Measurements from ENCODE around the gene TMEM61.

TMEM61 gene

DNA sequence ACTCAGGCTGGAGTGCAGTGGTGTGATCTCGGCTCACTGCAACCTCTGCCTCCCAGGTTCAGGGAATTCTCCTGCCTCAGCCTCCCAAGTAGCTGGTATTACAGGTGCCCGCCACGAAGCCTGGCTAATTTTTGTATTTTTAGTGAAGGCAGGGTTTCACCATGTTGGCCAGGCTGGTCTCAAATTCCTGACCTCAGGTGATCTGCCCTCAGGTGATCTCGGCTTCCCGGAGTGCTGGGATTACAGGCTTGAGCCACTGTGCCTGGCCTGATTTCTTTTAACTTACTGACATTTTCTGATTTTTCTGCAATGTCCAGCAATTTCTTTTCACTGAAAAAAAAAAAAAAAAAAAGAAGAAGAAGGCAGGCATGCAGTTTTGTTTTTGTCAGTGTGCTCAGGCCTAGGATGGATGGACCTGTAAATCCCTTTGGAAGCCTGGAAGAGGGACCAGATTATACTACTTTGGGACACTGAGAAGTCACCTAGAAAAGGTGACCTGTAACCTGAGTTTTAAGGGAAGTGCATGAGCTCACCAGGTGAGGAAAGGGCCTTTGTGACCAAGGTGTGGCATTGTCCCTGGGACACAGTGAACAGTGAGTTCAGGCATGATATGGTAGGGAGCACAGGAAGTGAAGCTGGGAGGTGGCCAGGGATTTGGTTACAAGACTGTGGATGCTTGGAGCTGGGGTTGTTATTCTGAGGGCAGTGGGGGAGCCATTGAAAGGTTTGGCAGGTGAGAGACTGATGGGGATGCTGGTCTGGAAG, 2.7 kb upstream of the TMEM61 start:
- DNase-seq (ENCODE audit: low read depth) = no peak
- TF ChIP-seq, protein P1, sequence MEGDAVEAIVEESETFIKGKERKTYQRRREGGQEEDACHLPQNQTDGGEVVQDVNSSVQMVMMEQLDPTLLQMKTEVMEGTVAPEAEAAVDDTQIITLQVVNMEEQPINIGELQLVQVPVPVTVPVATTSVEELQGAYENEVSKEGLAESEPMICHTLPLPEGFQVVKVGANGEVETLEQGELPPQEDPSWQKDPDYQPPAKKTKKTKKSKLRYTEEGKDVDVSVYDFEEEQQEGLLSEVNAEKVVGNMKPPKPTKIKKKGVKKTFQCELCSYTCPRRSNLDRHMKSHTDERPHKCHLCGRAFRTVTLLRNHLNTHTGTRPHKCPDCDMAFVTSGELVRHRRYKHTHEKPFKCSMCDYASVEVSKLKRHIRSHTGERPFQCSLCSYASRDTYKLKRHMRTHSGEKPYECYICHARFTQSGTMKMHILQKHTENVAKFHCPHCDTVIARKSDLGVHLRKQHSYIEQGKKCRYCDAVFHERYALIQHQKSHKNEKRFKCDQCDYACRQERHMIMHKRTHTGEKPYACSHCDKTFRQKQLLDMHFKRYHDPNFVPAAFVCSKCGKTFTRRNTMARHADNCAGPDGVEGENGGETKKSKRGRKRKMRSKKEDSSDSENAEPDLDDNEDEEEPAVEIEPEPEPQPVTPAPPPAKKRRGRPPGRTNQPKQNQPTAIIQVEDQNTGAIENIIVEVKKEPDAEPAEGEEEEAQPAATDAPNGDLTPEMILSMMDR (conservative IDR thresholded peaks at IDR 0.05; ENCODE audit: control insufficient read depth, insufficient read depth, low read depth, low read length) = no peak
- no peak overlapping the region for H3K4me3 ChIP-seq (ENCODE audit: control insufficient read depth, low read depth, low read length)

DNA sequence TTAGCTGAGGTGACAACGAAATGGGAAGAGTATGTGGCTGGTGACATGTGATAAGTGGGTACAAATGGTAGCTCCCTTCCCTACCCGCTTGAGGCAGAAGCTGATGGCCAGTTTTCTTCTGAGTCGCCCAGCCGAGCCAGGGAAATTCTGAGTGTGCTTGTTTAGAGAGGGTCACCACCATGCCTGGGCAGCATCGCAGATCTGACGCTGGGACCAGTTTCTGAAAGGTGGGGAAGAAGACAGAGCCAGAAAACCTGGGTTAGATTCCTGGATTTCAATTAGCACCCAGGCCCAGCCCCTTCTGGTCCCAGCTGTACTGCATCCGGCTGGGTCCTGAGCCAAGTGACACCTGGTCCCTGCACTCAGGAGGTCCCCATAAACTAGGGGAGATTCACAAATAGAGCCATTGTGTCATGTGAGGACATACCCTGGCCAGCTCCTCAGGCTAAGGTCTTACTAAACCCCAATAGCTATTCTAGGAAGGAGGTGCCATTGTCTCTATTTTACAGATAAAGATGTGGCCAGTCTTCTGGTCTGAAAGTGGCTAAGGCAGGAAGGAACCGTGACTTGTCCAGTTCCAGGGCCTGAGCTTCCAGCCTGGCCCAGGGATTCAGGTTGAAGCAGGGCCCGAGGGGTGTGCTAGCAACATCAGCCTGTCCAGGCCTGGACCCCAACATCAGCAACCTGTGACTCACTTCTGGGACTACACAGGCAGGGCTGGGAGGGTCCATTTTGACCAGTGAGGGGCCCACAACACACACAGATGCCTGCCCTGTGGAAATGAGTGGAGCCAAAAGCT, 1.7 kb upstream of the TMEM61 start:
- TF ChIP-seq, protein P1 (conservative IDR thresholded peaks at IDR 0.05; ENCODE audit: control insufficient read depth, insufficient read depth, low read depth, low read length) = no peak
- no peak overlapping the region for H3K4me3 ChIP-seq (ENCODE audit: control insufficient read depth, low read depth, low read length)
- no peak for DNase-seq (ENCODE audit: low read depth)

DNA sequence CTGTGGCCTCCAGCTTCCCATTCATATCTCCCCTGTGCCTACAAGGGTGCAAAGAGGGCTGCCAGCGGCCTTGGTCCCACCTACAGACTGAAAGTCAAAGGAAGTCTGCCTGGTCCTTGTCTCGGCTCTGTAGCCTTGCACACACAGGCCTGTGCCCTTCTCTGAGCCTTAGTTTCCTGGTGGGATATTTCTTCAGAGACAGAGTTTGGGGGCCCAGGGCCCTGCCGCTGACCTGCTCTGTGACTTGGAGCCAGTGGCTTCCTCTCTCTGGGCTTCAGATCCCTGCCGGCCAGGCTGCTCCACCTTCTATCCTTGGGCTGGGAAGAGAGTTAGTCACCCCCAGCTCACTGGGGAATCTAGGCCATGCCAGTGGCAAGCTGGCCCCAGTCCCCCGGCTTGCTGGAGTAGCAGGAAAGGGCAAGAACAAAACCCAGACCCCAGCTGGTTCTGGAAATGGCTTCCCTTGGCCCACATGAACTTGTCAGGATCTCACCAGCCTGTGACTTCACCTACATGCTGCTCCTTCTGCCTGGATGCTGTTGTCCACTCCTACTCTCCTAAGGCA, 1.0 kb upstream of the TMEM61 start:
- TF ChIP-seq, protein P1 (conservative IDR thresholded peaks at IDR 0.05; ENCODE audit: control insufficient read depth, insufficient read depth, low read depth, low read length) = no peak
- DNase-seq (ENCODE audit: low read depth) = no peak

DNA sequence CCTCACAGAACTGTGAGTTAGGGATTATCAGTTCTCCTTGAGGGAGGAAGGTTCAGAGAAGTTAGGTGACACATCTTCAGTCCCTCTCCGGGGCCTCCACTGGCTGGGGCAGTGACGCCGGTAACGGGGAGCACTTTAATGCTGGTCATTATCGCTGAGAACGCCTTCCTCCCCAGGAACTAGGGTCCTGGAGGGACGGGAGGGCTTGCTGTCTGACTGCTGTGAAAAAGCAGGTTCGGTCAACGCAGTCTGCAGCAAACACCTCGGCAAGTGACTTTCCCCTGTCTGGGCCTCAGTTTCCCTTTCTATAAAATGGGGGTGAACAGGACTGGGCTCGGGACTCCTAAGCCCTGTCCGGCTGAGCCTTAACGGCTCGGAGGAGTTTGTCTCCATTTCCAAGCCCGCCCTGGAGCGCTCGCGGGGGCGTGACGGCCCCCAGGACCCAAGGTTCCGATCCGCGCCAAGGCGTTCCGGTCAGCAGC, 341 bp upstream of the TMEM61 start:
- no peak overlapping the region for H3K4me3 ChIP-seq (ENCODE audit: control insufficient read depth, low read depth, low read length)
- TF ChIP-seq, protein P1 (conservative IDR thresholded peaks at IDR 0.05; ENCODE audit: control insufficient read depth, insufficient read depth, low read depth, low read length) = no peak
- DNase-seq (ENCODE audit: low read depth) = no peak

More for the DNA sequence above, 1.0 kb upstream of the TMEM61 start:
- H3K4me3 ChIP-seq (ENCODE audit: control insufficient read depth, low read depth, low read length) = no peak overlapping the region

DNA sequence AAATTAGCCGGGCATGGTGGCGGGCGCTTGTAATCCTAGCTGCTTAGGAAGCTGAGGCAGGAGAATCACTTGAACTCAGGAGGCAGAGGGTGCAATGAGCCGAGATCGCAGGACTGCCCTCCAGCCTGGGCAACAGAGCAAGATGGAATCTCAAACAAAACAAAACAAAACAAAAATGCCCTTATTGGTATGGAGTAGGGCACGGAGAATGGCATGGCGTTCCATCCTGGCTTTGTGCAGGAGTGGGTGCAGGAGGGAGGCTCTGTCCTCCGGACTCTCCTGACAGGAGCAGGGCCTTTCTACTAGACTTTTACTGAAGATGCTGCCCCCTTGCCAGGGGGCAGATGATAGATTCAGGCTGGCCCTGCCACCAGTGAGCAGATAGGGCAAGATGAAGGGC, 1.0 kb downstream of the TMEM61 start:
- DNase-seq (ENCODE audit: low read depth) = no peak
- no peak overlapping the region for H3K4me3 ChIP-seq (ENCODE audit: control insufficient read depth, low read depth, low read length)
- TF ChIP-seq, protein P1 (conservative IDR thresholded peaks at IDR 0.05; ENCODE audit: control insufficient read depth, insufficient read depth, low read depth, low read length) = no peak

DNA sequence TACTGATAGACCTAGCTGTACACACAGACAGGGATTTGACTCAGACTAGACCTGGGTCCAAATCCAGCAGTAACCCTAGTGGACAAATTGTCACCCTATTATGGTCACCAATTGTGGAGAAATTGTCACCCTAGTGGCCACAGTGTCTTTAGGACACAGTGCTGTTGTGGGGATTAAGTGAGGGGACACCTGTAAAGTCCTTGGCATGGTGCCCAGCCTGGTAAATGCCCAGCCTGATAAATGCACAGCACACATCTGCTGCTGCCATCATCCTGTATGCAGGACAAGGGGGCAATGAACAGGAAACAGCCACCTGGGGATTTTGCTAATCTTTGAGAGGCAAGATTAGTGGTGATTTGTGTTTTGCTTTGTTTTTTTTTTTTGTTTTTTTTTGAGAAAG, 2.3 kb downstream of the TMEM61 start:
- no peak overlapping the region for H3K4me3 ChIP-seq (ENCODE audit: control insufficient read depth, low read depth, low read length)
- no peak for DNase-seq (ENCODE audit: low read depth)
- TF ChIP-seq, protein P1 (conservative IDR thresholded peaks at IDR 0.05; ENCODE audit: control insufficient read depth, insufficient read depth, low read depth, low read length) = no peak

Measured in fibroblast of mammary gland (primary cell).